GM03348 (cell line): ENCODE measurements around the gene CCR3.
"Not testable (repeated sequence)": the region's sequence is repeated elsewhere in the genome, so short reads cannot be mapped to it uniquely, and the experiment has no call there.

Experiments
- DNase-seq: peaks from one replicate; pipeline ENCODE4 v3.0.0; 2012; ENCODE audit warnings: low spot score

CCR3 gene

GRCh38 chr3:46242120-46242519 lies at the start of gene CCR3:
CCR3 (plus strand) TSS chr3:46242460; CDS start chr3:46265159, 22,699 bp downstream.
- DNase-seq = no peak

- no peak for DNase-seq
Measured at GRCh38 chr3:46192939-46193338, 49.3 kb upstream of the CCR3 start.

GRCh38 chr3:46193436-46193835 lies 48.8 kb upstream of the CCR3 start:
- DNase-seq = no peak

GRCh38 chr3:46194868-46195553 lies 47.2 kb upstream of the CCR3 start:
- no peak for DNase-seq

GRCh38 chr3:46196261-46196957 lies 45.9 kb upstream of the CCR3 start:
- no peak for DNase-seq

GRCh38 chr3:46200211-46200610 lies 42.0 kb upstream of the CCR3 start:
- no peak for DNase-seq

GRCh38 chr3:46200790-46201189 lies 41.5 kb upstream of the CCR3 start:
- no peak for DNase-seq

- DNase-seq = no peak
Measured at GRCh38 chr3:46202535-46202934, 39.7 kb upstream of the CCR3 start.

- no peak for DNase-seq
Measured at GRCh38 chr3:46203681-46204080, 38.6 kb upstream of the CCR3 start.

GRCh38 chr3:46205286-46205960 lies 36.8 kb upstream of the CCR3 start:
- no peak for DNase-seq

GRCh38 chr3:46206282-46207015 lies 35.8 kb upstream of the CCR3 start:
- DNase-seq = no peak

- DNase-seq = not testable (repeated sequence)
Measured at GRCh38 chr3:46207514-46207913, 34.7 kb upstream of the CCR3 start.

- no peak for DNase-seq
Measured at GRCh38 chr3:46208167-46208704, 34.0 kb upstream of the CCR3 start, which contains the start of gene CCR1. CCR1 (minus strand) TSS chr3:46208313; CDS start chr3:46204313, 4,000 bp downstream.

- no peak for DNase-seq
Measured at GRCh38 chr3:46209053-46209452, 33.2 kb upstream of the CCR3 start.

GRCh38 chr3:46209746-46210470 lies 32.4 kb upstream of the CCR3 start:
- peak; percentile 22 for DNase-seq

GRCh38 chr3:46212101-46212500 lies 30.2 kb upstream of the CCR3 start:
- no peak for DNase-seq

GRCh38 chr3:46213201-46213600 lies 29.1 kb upstream of the CCR3 start:
- DNase-seq = no peak

GRCh38 chr3:46214751-46215352 lies 27.4 kb upstream of the CCR3 start:
- no peak for DNase-seq

GRCh38 chr3:46215810-46216414 lies 26.3 kb upstream of the CCR3 start:
- DNase-seq = no peak

- no peak for DNase-seq
Measured at GRCh38 chr3:46218196-46218709, 24.0 kb upstream of the CCR3 start.
